EL (cell line): ENCODE data around the gene LCE7A.

Experiments used
- DNase-seq: peaks from one replicate; pipeline ENCODE4 v3.0.0-alpha.2; 2016

LCE7A gene

DNA sequence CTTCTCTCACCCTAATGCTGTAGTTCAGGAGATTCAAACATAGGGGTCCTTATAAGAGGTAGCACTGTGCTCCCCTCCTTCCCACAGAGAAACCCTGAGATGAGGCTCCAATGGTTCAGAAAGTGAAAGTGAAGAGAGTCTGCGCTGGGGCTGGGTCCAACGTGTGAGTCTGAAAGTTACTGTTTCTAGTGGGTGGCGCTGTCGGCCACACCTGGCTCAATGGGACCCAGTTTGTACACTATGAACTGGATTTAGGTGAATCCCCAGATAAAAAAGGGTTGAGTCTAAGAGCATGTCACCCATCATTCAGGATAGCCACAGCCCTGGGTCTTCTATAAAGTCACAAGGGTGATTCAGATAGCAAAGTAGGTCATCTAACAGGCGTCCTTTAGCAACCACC lies 21.1 kb downstream of the LCE7A start:
- no peak for DNase-seq

DNA sequence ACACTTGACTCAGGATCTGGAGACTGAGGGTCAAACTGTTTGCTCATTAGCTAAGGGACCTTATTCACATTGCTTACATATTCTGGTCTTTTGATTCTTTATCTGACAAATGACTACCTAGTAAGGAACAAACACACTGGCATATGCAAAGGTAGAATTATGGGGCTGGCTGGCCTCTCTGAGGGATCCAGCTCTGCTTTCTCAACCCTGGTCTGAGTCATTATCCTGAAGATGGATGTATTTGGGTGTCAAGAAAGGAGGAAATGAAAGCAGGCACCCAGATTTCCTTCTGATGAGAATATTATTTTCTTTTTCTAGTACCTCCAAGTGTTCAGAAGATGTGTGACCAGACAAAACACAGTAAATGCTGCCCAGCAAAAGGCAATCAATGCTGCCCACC lies 24.3 kb downstream of the LCE7A start:
- peak; percentile 28 for DNase-seq

DNA sequence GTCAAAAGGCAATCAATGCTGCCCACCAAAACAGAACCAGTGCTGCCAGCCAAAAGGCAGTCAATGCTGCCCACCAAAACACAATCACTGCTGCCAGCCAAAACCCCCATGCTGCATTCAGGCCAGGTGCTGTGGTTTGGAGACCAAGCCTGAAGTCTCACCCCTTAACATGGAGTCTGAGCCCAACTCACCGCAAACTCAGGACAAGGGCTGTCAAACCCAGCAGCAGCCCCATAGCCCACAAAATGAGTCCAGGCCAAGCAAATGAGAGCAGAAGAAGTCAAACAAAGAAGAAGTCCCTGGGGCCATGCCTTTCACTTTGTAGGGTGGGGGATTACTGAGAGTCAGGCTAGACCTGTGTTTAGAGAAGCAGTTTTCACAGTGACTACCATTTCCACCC lies 24.7 kb downstream of the LCE7A start:
- no peak for DNase-seq

GRCh38 chr1:152884966-152885624 lies 25.3 kb downstream of the LCE7A start:
- DNase-seq = peak; percentile 87

GRCh38 chr1:152886085-152886484 lies 26.3 kb downstream of the LCE7A start:
- DNase-seq = no peak

- DNase-seq = peak; percentile 31
Observed at GRCh38 chr1:152886758-152887409, 27.1 kb downstream of the LCE7A start.

DNA sequence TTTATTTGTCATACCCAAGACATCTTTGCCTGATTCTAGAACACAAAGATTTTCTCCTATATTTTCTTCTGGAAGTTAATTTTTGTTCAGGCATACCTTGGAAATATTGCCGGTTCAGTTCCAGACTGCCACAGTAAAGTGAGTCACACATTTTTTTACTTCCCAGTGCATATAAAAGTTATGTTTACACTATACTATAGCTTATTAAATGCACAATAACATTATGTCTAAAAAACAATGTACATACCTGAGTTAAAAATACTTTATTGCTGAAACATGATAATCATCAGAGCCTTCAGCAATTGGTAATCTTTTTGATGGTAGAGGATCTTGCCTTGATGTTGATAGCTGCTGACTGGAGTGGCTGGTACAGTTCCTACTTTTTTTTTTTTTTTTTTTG lies 28.3 kb downstream of the LCE7A start:
- DNase-seq = no peak

DNA sequence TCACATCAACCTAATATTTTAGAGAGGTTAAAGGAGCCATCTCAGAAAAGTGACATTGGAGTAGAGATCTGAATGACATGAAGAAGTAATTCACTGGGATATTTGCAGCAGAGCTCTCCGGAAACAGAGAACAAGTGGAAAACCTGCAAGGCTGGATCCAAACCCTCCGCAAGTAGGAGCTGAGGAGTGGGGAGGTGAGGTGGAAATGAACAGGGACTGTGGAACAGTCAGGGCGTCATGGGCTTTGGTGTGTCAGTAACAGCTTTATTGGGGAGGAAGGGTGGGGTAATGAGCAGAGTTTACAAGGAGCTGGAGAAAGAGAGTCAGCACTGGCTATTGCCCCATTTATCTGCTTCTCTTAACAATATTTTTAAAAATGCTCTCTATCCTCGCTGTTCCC lies 39.2 kb downstream of the LCE7A start:
- no peak for DNase-seq

DNA sequence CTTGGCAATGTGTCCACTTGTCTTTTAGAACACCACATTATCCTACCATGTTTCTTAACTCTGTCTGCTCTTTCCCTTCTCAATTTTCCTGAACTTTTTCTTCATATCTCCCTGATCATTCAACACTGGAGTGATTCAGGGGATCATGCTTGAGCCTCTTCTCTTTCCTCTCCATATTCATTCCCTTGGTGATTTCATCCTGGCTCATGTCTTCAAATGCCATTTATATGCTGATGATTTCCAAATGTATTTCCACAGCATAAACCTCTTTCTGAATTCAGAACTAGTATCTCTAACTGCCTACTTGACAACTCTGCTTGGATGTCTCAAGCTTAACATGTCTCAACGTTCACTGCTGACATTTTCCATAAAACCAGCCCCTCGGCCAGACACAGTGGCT lies 40.1 kb downstream of the LCE7A start:
- no peak for DNase-seq

DNA sequence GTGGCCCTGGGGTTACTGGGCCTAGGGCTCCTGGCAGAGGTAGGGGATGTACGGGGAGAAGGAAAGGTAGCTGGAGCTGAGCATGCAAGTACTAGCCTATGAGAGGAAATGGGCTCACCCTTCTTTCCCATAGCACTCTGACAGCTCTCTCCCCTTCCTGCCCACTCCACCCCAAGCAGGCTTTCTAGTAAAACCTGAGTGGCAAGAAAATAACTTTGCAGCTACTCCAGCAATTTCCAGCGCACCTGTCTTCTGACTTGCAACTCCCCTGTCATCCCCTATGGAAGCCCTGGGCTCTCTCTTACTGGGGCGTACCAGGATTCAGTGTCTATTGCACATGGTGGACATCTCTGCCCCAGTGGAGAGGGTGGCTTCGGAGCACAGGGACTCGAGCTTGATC lies 41.8 kb downstream of the LCE7A start:
- no peak for DNase-seq

DNA sequence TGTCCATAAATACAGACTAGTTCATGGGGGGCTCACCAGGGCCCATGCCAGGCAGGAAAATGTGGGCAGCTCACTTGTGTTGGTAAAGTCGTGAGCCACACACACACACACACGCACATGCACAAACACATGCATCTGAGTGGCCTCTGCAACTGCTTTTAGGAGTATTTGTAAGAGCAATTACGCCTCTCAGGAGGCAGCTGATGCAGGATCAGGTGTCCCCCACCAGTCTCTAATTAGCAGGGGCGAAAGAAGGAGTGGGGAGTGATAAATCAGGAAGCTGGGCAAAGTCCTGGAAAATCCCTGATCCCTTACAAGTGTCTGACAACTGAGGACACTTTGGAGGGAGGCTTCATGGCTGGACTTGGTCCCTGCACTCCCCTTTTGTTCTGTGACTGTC lies 42.8 kb downstream of the LCE7A start:
- DNase-seq = no peak

GRCh38 chr1:152904688-152905440 lies 45.1 kb downstream of the LCE7A start:
- DNase-seq = no peak

DNA sequence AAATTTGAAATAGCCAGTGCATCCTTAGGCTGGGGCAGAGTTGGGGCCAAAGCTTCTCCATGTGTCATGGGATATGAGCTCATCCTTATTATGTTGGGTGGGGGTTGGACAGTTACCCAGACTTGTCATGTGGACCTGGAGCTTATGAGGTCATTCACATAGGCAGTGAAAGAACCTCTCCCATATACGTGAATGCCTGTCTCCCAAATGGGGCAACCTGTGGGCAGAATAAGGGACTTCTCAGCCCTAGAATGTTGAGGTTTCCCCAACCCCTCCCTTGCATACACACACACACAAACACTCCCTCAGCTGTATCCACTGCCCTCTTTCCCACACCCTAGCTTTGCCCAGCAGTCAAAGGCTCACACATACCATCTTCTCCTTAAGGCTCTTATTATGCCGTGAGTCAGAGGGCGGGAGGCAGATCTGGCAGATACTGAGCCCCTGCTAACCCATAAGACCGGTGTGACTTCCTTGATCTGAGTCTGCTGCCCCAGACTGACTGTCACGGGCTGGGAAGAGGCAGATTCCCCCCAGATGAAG lies 46.3 kb downstream of the LCE7A start:
- peak; percentile 97 for DNase-seq

DNA sequence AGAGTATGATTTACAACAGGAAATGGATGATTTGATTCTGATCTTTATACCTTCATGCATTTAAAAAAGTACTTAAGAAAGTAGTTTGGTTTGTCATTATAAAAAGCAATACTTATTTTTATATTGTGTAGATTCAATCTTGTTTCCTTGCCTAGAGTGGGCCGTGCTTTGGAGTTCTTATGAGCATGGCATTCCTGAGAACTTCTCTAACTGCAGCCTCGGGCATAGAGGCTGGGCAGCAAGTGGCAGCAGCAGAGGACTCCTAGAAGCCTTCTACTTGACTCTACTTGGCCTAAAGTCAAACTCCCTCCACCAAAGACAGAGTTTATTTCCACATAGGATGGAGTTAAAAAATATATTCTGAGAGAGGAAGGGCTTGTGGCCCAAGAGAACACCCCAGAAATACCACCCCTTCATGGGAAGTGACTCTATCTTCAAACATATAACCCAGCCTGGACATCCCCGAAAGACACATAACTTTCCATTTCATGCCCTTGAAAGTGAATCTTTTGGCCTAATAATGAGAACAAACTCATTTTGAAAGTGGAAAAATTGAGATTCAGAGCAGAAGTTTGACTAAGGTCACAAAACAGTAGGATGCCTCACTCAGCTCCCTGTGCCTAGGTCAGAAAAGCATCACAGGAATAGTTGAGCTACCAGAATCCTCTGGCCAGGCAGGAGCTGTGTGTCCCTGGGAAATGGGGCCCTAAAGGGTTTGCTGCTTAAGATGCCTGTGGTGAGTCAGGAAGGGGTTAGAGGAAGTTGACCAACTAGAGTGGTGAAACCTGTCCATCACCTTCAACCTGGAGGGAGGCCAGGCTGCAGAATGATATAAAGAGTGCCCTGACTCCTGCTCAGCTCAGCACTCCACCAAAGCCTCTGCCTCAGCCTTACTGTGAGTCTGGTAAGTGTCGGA lies 48.1 kb downstream of the LCE7A start, which contains the start of gene IVL:
Gene IVL, plus strand, starts transcription at position 861 of the 916 bp plus-strand sequence. CDS start 1,252 bp downstream, outside the sequence.
- DNase-seq = peak; percentile 49

DNA sequence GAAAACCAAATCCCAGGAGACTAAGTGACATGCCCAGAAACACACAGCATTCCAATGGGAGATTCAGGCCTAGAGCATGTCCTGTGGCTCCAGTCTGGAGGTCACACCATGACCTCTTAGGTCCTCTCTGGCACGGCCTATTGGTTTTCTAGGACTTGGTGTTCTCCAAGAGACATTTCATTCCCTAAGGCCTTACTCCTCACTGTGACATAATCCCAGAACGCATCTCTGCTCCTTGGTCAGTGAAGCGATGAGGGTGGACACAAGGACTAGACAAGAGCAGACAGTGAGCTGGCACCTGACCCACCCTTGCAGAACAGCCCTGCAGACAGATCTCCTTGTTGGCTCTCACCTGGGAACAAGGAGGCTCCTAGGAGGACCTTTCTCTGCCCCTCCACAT lies 49.4 kb downstream of the LCE7A start:
- no peak for DNase-seq
